Uterus (tissue), 4 donors: ENCODE measurements around the gene ANKK1. TPM values are rescaled to one million over a fixed set of nuclear protein-coding genes. Genes with fewer than 3 reads are reported as not detected.
A peak's percentile ranks its signal among the peaks of the same experiment; 100 is the strongest.

Source experiments
- DNase-seq, 2 donors: peaks; one replicate each; pipeline ENCODE4 v3.0.0-alpha.2; 2019 to 2020
- H3K27ac ChIP-seq, 2 donors: fragments of 200-600 bp; sonication (generic); 1 replicate in 1 of 2; 2 replicates in 1 of 2; pipeline ENCODE4 v1.5.1; 2016 to 2018
- H3K27me3 ChIP-seq, 2 donors: fragments of 200-600 bp; sonication (generic); one replicate each; pipeline ENCODE4 v1.5.1; 2018 to 2019; ENCODE audit warnings: control low read depth in 1 of 2
- H3K36me3 ChIP-seq, 2 donors: fragments of 200-600 bp; sonication (generic); one replicate each; pipeline ENCODE4 v1.5.1; 2019; ENCODE audit warnings: control low read depth in 1 of 2
- H3K4me1 ChIP-seq, 2 donors: fragments of 200-600 bp; sonication (generic); one replicate each; pipeline ENCODE4 v1.5.1; 2018 to 2019; ENCODE audit warnings: control low read depth in 1 of 2
- H3K4me3 ChIP-seq, 2 donors: fragments of 200-600 bp; sonication (generic); 1 replicate in 1 of 2; 2 replicates in 1 of 2; pipeline ENCODE4 v1.5.1; 2018 to 2019; ENCODE audit warnings: mild to moderate bottlenecking in 1 of 2
- H3K9me3 ChIP-seq, 2 donors: fragments of 200-600 bp; sonication (generic); one replicate each; pipeline ENCODE4 v1.5.1; 2019; ENCODE audit warnings: control low read depth in 1 of 2
- CTCF ChIP-seq, 4 experiments: fragments of 200-600 bp in 2 of 4; fragments of 450-650 bp in 2 of 4; sonication (generic) in 2 of 4; IDR thresholded peaks; one replicate each; pipeline ENCODE4 v1.5.1; 2016 to 2019; ENCODE audit warnings: antibody characterized with exemption in 4 of 4, mild to moderate bottlenecking in 2 of 4, moderate library complexity in 1 of 4
- POLR2A ChIP-seq, 2 donors: fragments of 450-650 bp; IDR thresholded peaks; one replicate each; pipeline ENCODE4 v1.6.1; 2016; ENCODE audit warnings: antibody characterized with exemption in 2 of 2, mild to moderate bottlenecking in 1 of 2, moderate library complexity in 1 of 2
- intact Hi-C: fragments of 100-400 bp; cut with DNase I; formaldehyde crosslinking; loops from one replicate; pipeline ENCODE4 v1.15.1; 2023; ENCODE audit warnings: low total_unique reads
- total RNA-seq, 4 donors: library from RNA; depleted of rRNA in 3 of 4; stranded (reverse); fragments of >200 nt in 3 of 4; gene quantifications; one replicate each; pipeline versions ENCODE4 v1.1.0 to v1.2.4, GENCODE V29; 2014 to 2023
- donor health status: DM: yes; HTN: yes; CAD: no.

Gene ANKK1, protein sequence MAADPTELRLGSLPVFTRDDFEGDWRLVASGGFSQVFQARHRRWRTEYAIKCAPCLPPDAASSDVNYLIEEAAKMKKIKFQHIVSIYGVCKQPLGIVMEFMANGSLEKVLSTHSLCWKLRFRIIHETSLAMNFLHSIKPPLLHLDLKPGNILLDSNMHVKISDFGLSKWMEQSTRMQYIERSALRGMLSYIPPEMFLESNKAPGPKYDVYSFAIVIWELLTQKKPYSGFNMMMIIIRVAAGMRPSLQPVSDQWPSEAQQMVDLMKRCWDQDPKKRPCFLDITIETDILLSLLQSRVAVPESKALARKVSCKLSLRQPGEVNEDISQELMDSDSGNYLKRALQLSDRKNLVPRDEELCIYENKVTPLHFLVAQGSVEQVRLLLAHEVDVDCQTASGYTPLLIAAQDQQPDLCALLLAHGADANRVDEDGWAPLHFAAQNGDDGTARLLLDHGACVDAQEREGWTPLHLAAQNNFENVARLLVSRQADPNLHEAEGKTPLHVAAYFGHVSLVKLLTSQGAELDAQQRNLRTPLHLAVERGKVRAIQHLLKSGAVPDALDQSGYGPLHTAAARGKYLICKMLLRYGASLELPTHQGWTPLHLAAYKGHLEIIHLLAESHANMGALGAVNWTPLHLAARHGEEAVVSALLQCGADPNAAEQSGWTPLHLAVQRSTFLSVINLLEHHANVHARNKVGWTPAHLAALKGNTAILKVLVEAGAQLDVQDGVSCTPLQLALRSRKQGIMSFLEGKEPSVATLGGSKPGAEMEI
- 1 to 10 TPM in 1 of 4 donors, under 1 TPM in 1, not detected in 2; 0.41 to 1.0 TPM for total RNA-seq

DNA sequence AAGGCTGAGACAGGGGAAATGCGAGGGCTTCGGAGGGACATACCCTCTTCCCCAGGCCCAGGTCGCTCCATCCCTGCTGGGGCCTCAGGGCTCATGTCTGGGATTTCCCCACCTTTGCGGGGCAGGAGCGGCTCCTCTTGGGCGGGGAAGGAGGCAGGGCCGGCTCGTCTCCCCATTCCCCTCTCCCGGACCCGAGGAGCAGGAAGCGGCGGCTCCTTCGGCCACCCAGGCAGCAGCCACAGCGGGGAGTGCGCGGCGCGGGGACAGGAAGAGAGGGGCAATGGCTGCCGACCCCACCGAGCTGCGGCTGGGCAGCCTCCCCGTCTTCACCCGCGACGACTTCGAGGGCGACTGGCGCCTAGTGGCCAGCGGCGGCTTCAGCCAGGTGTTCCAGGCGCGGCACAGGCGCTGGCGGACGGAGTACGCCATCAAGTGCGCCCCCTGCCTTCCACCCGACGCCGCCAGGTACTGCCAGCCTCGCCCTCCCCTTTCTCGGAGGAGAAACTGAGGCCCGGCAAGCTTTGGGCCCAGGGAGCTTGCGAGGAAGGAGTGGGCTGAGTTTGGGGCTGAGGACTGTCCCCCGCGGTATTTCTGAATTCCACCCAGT, at the start of gene ANKK1:
Gene ANKK1 (plus strand): TSS at position 175 of the 607 bp plus-strand sequence. CDS start 106 bp downstream, at position 281.
- no peaks in the 10 kb centered on the region for H3K36me3 ChIP-seq
- intact Hi-C loops: no loop called here
- H3K27me3 ChIP-seq: peaks cover 0 to 5% of the 10 kb centered on the region in 2 donors
- no peak for TF ChIP-seq POLR2A (IDR thresholded peaks at IDR 0.05)
- peak in 1 of 4 experiments; percentile 15 for TF ChIP-seq CTCF (IDR thresholded peaks at IDR 0.05)
- no peak within 1 kb of the TSS for H3K4me3 ChIP-seq
- no peak within 1 kb of the TSS for H3K27ac ChIP-seq
- DNase-seq: no peak
- no peaks in the 10 kb centered on the region for H3K4me1 ChIP-seq
- H3K9me3 ChIP-seq: no peaks in the 10 kb centered on the region

DNA sequence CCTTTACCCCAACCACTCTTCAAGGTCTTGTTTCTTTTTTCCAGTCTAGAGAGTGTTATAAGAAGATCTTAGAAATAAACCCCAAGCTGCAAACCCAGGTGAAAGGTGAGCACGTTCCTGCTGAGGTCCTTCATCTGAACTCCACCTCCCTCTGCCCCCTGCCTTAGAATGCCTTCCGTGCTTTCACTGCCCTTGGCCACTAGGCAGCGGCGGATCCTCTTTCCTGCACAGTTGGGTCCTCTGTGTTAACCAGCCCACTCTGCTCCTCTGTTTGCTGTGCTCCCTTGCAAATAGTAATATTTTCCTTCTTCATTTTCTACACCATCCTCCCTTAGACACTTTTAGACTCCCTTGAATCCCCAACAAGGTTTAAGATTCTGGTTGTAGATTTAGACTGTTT, 48.8 kb upstream of the ANKK1 start:
- Histone ChIP-seq H3K27ac (no peak overlapping the region), H3K4me1 (no peaks in the 10 kb centered on the region), H3K9me3 (no peaks in the 10 kb centered on the region), H3K36me3 (no peaks in the 10 kb centered on the region), H3K4me3 (no peak overlapping the region), H3K27me3 (no peaks in the 10 kb centered on the region)
- intact Hi-C loops: no loop called here
- no peak for TF ChIP-seq CTCF (IDR thresholded peaks at IDR 0.05)
- no peak for TF ChIP-seq POLR2A (IDR thresholded peaks at IDR 0.05)
- DNase-seq: no peak

- intact Hi-C loops: no loop called here
- Histone ChIP-seq H3K27me3 (no peaks in the 10 kb centered on the region), H3K36me3 (no peaks in the 10 kb centered on the region), H3K4me3 (no peak overlapping the region), H3K27ac (no peak overlapping the region), H3K9me3 (no peaks in the 10 kb centered on the region), H3K4me1 (no peaks in the 10 kb centered on the region)
- no peak for DNase-seq
- no peak for TF ChIP-seq CTCF (IDR thresholded peaks at IDR 0.05)
- TF ChIP-seq POLR2A (IDR thresholded peaks at IDR 0.05): no peak
Observed at GRCh38 chr11:113339929-113340589, 47.5 kb upstream of the ANKK1 start.

DNA sequence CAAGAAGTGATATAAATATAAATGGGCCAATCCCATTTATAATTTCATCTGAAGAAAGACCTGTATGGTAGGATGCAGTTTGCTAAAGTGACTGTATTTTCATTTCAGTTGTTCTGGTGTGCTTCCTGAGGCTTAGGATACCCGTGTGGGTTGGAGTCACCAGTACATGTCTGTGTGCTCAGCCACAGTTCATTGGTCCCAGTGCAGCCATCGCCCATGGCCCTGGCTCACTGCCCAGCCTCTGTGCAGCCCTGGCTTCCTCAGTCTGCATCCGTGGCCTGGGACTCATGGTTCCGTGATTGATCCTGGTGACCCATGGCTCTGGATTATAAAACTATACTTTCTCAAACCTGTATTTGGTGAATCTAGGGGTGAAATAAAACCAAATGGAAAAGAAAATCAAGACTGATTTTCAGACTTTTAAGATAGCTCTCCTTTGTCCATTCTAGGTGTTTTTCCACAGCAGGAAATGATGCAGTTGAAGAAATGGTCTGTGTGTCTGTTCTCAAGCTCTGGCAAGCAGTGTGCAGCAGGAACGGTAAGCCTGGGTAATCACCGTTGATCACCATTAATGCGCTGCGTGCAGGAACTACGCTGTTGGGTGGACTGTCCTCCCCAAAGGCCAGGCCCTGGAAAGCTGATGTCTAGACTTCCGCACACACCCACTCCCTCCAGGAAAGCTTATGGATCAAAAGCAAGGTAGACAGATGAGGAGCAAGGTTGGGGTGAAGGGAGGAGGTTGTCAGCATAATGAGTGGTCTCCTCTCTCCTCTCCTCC, 46.0 kb upstream of the ANKK1 start:
- Histone ChIP-seq H3K4me3 (no peak overlapping the region), H3K27ac (no peak overlapping the region), H3K27me3 (no peaks in the 10 kb centered on the region), H3K36me3 (no peaks in the 10 kb centered on the region), H3K9me3 (no peaks in the 10 kb centered on the region), H3K4me1 (no peaks in the 10 kb centered on the region)
- TF ChIP-seq CTCF (IDR thresholded peaks at IDR 0.05) (no peak), POLR2A (IDR thresholded peaks at IDR 0.05) (no peak)
- intact Hi-C loops: no loop called here
- no peak for DNase-seq
